Stromal cell of bone marrow (primary cell): ENCODE results near the gene SLC25A46.
"Not testable (repeated sequence)": the region's sequence is repeated elsewhere in the genome, so short reads cannot be mapped to it uniquely, and the experiment has no call there.

Experiments
- DNase-seq: peaks from one replicate; pipeline ENCODE4 v3.0.0-alpha.2; 2012; ENCODE audit warnings: low read depth

SLC25A46 gene

GRCh38 chr5:110757118-110757729, 18.4 kb downstream of the SLC25A46 start:
- DNase-seq, result no peak

GRCh38 chr5:110760158-110760557, 21.4 kb downstream of the SLC25A46 start:
- no peak for DNase-seq

DNA sequence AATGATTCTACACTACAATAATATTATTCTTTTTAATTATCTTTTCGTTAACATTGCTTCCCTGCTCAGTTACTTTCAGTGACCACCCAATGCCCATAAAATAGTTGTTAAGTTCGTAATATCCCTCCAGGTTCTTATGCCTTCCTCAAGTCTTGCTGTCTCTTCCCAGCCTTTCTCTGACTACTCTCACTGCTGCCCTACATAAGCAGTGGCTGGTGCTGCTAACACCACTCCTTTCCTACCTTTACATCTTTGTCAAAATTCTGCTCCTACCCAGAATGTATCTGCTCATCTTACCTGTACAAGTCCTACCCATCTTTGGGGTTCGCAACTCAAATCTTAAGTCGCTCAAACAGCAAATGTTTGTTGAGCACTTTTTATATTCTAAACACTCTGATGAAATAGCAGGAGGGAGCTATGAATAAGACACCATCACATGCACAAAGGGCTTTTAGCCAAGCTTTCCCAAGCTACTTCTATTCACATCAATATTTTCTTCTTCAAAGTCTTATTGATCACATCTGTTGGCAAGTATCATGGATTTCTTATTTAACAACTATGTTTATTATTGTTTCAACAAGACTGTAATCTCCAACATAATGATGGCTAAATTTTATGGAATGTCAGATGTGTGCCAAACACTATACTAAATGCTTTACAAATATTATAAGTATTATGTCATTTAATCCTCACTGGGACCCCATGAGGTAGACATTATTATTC, 29.5 kb downstream of the SLC25A46 start:
- DNase-seq, result peak; percentile 59

DNA sequence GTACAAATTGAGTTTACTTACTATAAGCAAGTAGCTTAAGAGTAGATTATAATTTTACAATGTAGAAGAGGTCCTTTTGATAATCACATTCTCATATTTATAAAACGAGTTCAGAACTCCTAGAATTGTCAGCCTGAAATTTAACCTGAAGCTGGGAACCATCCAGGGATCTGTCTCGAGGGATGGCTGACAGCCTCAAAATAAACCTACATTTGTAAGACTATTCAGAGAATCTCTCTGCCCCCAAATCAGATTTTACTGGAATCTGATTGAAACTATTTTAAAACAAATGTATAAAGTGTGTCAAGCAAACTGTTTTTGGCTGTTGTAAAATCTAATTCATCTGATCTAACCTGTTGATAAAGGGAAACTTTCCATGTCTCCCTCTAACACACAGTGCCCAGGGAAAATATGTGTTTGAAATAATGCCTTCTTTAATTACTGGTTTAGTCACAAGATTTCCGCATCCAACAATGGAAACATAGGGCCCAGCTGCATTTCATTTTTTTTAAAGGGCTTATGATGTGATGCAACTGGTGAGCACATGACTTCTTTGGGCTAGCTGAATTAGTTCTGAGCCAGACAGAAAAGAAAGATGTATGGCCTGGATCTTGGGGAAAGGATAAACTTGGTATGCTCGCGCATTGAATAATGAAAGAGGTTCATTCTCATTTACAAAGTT, 30.3 kb downstream of the SLC25A46 start:
- DNase-seq, result peak; percentile 80

DNA sequence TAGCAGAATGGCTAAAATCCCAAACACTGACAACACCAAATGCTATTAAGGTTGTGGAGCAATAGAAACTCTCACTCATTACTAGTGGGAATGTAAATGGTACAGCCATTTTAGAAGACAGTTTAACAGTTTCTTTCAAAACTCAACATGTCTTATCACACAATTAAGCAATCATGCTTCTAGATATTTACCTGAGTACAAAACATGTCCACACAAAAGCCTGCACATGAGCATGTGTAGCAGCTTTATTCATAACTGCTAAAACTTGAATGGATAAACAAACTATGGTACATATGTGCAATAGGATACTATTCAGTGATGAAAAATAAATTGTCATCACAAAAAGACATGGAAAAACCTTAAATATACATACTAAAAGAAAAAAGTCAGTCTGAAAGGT, 31.5 kb downstream of the SLC25A46 start:
- no peak for DNase-seq

- no peak for DNase-seq
Observed at GRCh38 chr5:110784901-110785300, 46.1 kb downstream of the SLC25A46 start.

GRCh38 chr5:110785356-110785755, 46.5 kb downstream of the SLC25A46 start:
- peak; percentile 67 for DNase-seq

- DNase-seq, result not testable (repeated sequence)
Observed at GRCh38 chr5:110788006-110788405, 49.2 kb downstream of the SLC25A46 start.

DNA sequence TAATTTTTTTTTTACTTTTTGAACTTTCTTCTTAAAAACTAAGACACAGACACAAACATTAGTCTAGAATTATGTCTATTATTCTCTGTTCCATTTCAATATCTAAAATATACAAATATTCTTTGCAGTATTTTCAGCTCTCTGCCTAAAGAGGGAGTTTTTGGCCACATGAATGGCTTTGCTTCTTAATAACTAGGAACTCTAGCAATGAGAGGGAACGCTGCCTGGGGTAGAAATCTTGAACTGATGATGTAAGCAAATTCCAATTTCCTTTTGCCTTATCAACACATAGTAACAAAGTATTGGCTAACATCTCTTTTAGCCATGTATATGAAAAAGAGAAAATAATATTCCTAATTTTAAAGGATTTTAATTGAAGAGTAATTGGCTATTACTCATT, 51.9 kb downstream of the SLC25A46 start:
- peak; percentile 47 for DNase-seq

DNA sequence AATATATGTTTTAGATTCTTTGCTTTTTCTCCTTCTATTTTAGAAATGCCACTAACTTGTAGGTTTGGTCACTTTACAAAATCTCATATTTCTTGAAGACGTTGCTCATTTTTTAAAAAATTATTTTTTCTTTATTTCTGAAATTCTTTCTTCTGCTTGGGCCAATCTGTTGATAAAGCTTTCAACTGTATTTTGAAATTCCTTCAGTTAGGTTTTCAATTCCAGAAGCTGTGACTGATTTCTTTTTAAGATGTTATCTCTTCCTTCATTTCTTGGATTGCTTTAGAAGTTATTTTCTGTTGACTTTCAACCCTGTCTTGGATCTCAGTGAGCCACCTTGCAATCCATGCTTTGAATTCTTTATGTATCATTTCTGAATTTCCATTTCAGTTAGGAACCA, 64.2 kb downstream of the SLC25A46 start:
- no peak for DNase-seq

DNA sequence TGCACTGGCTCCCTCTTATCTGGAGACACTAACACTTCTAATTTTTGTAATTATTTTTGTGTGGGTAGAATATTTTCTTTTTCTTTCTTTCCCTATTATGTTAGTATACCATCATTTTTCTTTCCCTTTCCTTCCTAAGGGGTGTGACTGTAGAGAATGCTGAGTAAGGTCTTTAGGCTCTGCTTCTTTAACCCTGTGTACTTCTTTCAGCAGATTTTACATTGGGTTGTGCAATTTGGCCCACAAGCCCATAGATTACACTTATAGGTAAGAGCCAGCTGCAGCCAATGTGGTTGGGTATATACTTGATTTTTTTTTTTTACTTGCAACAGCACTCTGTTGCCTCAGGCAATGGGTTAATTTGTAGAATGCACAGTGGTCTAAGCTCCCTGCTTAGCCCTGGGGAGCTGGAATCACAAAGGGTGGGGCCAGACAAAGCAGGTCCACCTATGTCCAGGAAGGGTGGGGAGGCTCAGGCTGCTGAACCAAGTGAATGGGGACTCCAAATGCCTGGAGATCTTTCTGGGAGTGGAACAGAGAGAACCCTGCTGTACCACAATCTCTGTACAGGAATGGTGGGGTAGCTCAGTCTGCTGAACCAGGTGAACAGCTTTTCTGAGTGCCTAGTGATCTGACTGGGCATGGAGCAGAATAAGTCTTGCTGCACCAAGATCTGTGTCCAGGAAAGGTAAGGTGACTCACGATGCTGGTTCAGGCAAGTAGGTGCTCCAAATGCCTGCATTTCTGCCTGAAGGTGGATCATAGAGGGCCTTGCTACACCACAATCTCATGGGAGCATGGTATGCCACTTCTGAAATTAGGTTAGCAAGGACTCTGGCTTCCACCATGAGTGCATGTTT, 64.9 kb downstream of the SLC25A46 start:
- no peak for DNase-seq

GRCh38 chr5:110807169-110807568, 68.4 kb downstream of the SLC25A46 start:
- DNase-seq, result no peak

DNA sequence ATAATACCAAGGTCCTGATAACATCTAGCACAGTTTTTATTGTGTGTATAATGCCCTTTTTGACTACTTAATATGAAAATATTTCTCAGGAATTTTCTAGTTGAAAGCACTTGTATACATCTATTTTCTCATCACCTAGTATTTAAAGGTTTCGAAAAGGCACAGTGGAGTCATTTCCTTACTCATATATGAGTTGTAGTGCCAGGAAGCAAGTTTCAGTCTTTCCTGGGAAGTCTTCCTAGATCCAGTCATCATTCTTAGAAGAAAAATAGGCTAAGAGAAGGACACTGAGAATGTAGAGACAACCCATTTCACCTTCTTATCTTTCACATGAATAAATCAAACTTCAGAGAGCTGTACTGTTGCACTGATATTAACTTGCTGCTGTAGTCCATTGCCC, 70.2 kb downstream of the SLC25A46 start:
- no peak for DNase-seq
